Endodermal cell (in vitro differentiated cells): ENCODE measurements around the gene FAM216A. TPM values are rescaled to one million over a fixed set of nuclear protein-coding genes. Genes with fewer than 3 reads are reported as not detected.

Experiments used
- DNase-seq: peaks from one replicate; pipeline ENCODE4 v3.0.0-alpha.2; 2017
- H3K27ac ChIP-seq: 2 replicates; pipeline ENCODE4 v1.5.1; 2013; ENCODE audit warnings: mild to moderate bottlenecking, low read depth, low read length, moderate library complexity
- H3K27me3 ChIP-seq: 2 replicates; pipeline ENCODE4 v1.6.1; 2013; ENCODE audit warnings: mild to moderate bottlenecking, low read length, moderate library complexity; ENCODE audit not compliant: insufficient read depth, control insufficient read depth, poor library complexity, severe bottlenecking
- H3K36me3 ChIP-seq: 2 replicates; pipeline ENCODE4 v1.7.0; 2013; ENCODE audit warnings: mild to moderate bottlenecking, low read length, moderate library complexity; ENCODE audit not compliant: control insufficient read depth, insufficient read depth
- H3K4me1 ChIP-seq: one replicate; pipeline ENCODE4 v1.7.0; 2013; ENCODE audit warnings: low read length; ENCODE audit not compliant: control insufficient read depth, insufficient read depth
- H3K4me3 ChIP-seq: 2 replicates; pipeline ENCODE4 v1.5.1; 2013; ENCODE audit warnings: mild to moderate bottlenecking, low read length, moderate library complexity
- H3K9ac ChIP-seq: 2 replicates; pipeline ENCODE4 v1.6.1; 2013; ENCODE audit warnings: mild to moderate bottlenecking, low read length, moderate library complexity; ENCODE audit not compliant: poor library complexity, severe bottlenecking; ENCODE audit errors: extremely low read depth
- H3K9me3 ChIP-seq: 2 replicates; pipeline ENCODE4 v1.6.1; 2013; ENCODE audit warnings: mild to moderate bottlenecking, low read length, moderate library complexity; ENCODE audit not compliant: control insufficient read depth
- H3K27ac Mint-ChIP-seq: 2 replicates; pipeline ENCODE4 v1.8.0; 2020; ENCODE audit warnings: mixed read lengths
- H3K27me3 Mint-ChIP-seq: 2 replicates; pipeline ENCODE4 v1.8.0; 2021; ENCODE audit warnings: mild to moderate bottlenecking, mixed read lengths; ENCODE audit not compliant: insufficient read depth
- H3K36me3 Mint-ChIP-seq: 2 replicates; pipeline ENCODE4 v1.8.0; 2020; ENCODE audit warnings: low read depth, mixed read lengths
- H3K4me1 Mint-ChIP-seq: 2 replicates; pipeline ENCODE4 v1.8.0; 2020; ENCODE audit warnings: mixed read lengths
- H3K4me3 Mint-ChIP-seq: 2 replicates; pipeline ENCODE4 v1.8.0; 2020; ENCODE audit warnings: mild to moderate bottlenecking, moderate library complexity, mixed read lengths
- H3K9me3 Mint-ChIP-seq: 2 replicates; pipeline ENCODE4 v1.8.0; 2020; ENCODE audit warnings: mild to moderate bottlenecking, mixed read lengths
- WGBS, 2 experiments: methylation state at CpG; one replicate each; pipeline versions ENCODE4 v1.1.5 to v1.1.7; 2013; ENCODE audit warnings: missing lambda C conversion rate in 2 of 2, mixed read lengths in 1 of 2; ENCODE audit not compliant: insufficient coverage in 1 of 2, insufficient read length in 1 of 2; 5-methylcytosine and 5-hydroxymethylcytosine counted together
- total RNA-seq, 2 donors: library from RNA; stranded (reverse); fragmentation: NEBNext Ultra II Directional in 1 of 2; extraction: Animal tissue kit (Norgen Biotek cat#: 25700) in 1 of 2; gene quantifications; 2 replicates in 1 of 2; 3 replicates in 1 of 2; pipeline ENCODE4 v1.2.1, GENCODE V29; 2021
- TF ChIP-seq, protein P1 (sequence below): fragments of 200-600 bp; sonication (generic); conservative IDR thresholded peaks from 2 replicates; pipeline ENCODE4 v1.5.0; 2021; ENCODE audit warnings: antibody characterized with exemption, mild to moderate bottlenecking

The FAM216A gene
- total RNA-seq, 2 donors from 2014 or later: 5.5 to 7.2 TPM

DNA sequence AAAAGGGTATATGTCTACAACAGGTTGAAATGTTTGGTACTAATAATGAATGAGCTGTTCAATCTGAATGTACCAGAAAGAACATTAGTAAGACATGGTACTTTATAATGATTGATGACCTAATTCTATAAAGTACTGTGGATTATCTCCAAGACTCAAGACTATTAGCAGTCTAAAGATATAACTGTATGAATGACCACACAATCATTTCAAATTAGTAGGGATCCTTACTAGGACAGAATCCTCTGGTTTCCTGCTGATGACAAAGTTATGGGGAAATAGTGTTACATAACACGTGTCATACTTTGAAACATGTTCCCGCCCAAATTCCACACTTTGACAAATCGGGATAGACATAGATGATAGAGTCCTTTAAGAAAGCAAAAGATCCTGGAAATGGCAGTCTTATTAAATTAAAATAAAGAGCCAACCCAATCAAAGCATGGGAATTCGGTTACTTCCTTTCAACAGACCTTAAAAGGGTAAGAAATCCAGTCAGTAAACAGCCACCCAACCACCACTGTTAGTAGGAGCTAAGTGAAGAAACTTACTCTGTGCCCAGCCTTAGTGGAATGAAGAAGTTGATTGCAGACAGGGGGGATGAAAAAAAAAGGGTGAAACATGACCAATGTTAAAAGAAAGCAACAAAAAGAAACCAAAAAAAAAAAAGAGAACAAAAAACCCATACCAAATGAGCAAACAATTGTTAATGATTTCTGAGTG lies 30.5 kb downstream of the FAM216A start:
- H3K27ac ChIP-seq: no peak overlapping the region

GRCh38 chr12:110501399-110501751 lies 32.7 kb downstream of the FAM216A start:
- H3K27ac Mint-ChIP-seq: peak overlapping the region; percentile 94
- H3K27me3 Mint-ChIP-seq: peaks cover 19% of the 10 kb centered on the region
- peak overlapping the region; percentile 98 for H3K4me3 Mint-ChIP-seq
- Histone ChIP-seq H3K36me3 (peaks cover 16% of the 10 kb centered on the region), H3K9me3 (peaks cover 7% of the 10 kb centered on the region), H3K27me3 (no peaks in the 10 kb centered on the region), H3K9ac (peak overlapping the region; percentile 79), H3K4me3 (peak overlapping the region; percentile 98), H3K4me1 (no peaks in the 10 kb centered on the region), H3K27ac (no peak overlapping the region)
- TF ChIP-seq, protein P1, sequence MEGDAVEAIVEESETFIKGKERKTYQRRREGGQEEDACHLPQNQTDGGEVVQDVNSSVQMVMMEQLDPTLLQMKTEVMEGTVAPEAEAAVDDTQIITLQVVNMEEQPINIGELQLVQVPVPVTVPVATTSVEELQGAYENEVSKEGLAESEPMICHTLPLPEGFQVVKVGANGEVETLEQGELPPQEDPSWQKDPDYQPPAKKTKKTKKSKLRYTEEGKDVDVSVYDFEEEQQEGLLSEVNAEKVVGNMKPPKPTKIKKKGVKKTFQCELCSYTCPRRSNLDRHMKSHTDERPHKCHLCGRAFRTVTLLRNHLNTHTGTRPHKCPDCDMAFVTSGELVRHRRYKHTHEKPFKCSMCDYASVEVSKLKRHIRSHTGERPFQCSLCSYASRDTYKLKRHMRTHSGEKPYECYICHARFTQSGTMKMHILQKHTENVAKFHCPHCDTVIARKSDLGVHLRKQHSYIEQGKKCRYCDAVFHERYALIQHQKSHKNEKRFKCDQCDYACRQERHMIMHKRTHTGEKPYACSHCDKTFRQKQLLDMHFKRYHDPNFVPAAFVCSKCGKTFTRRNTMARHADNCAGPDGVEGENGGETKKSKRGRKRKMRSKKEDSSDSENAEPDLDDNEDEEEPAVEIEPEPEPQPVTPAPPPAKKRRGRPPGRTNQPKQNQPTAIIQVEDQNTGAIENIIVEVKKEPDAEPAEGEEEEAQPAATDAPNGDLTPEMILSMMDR: no peak
- peaks cover 12% of the 10 kb centered on the region for H3K9me3 Mint-ChIP-seq
- H3K36me3 Mint-ChIP-seq: peaks cover 3% of the 10 kb centered on the region
- DNase-seq: no peak
- H3K4me1 Mint-ChIP-seq: no peaks in the 10 kb centered on the region
- WGBS, 2 experiments: 0 to 1% methylated on average over 12 to 17 of the region's 17 CpGs

More for the DNA sequence above, 30.5 kb downstream of the FAM216A start:
- H3K9me3 Mint-ChIP-seq: peaks cover 12% of the 10 kb centered on the region
- DNase-seq: no peak
- no peaks in the 10 kb centered on the region for H3K4me1 ChIP-seq
- H3K36me3 Mint-ChIP-seq: peaks cover 22% of the 10 kb centered on the region
- no peaks in the 10 kb centered on the region for H3K4me1 Mint-ChIP-seq
- no peak overlapping the region for H3K4me3 Mint-ChIP-seq
- peaks cover 35% of the 10 kb centered on the region for H3K36me3 ChIP-seq
- H3K4me3 ChIP-seq: no peak overlapping the region
- H3K27me3 Mint-ChIP-seq: peaks cover 19% of the 10 kb centered on the region
- peak overlapping the region; percentile 37 for H3K27ac Mint-ChIP-seq
- WGBS, 2 experiments: 94 to 100% methylated on average over 3 to 4 of the region's 4 CpGs
- TF ChIP-seq, protein P1: no peak
- no peak overlapping the region for H3K9ac ChIP-seq
- H3K9me3 ChIP-seq: peaks cover 7% of the 10 kb centered on the region
- no peaks in the 10 kb centered on the region for H3K27me3 ChIP-seq

GRCh38 chr12:110501752-110502738 lies 33.4 kb downstream of the FAM216A start, which contains the start of the genes RAD9B and VPS29:
TSS of gene RAD9B (plus strand) at chr12:110502331. CDS start at chr12:110502338, 7 bp downstream.
TSS of gene VPS29 (minus strand) at chr12:110502111. CDS start at chr12:110502051, 60 bp downstream.
- TF ChIP-seq, protein P1: no peak
- Histone ChIP-seq H3K36me3 (peaks cover 10% of the 10 kb centered on the region), H3K27ac (no peak within 1 kb of the TSS), H3K4me3 (peak within 1 kb of the TSS; percentile 98), H3K9ac (peak within 1 kb of the TSS; percentile 79), H3K27me3 (no peaks in the 10 kb centered on the region), H3K4me1 (no peaks in the 10 kb centered on the region), H3K9me3 (peaks cover 7% of the 10 kb centered on the region)
- peak; percentile 100 for DNase-seq
- Mint-ChIP-seq H3K36me3 (no peaks in the 10 kb centered on the region), H3K4me3 (peak within 1 kb of the TSS; percentile 98), H3K27ac (peak within 1 kb of the TSS; percentile 94), H3K4me1 (no peaks in the 10 kb centered on the region), H3K9me3 (peaks cover 12% of the 10 kb centered on the region), H3K27me3 (peaks cover 19% of the 10 kb centered on the region)
- WGBS, 2 experiments: 13 to 29% methylated on average over 38 to 61 of the region's 61 CpGs
